ENCODE data around the gene TAAR1.

Gene TAAR1

DNA sequence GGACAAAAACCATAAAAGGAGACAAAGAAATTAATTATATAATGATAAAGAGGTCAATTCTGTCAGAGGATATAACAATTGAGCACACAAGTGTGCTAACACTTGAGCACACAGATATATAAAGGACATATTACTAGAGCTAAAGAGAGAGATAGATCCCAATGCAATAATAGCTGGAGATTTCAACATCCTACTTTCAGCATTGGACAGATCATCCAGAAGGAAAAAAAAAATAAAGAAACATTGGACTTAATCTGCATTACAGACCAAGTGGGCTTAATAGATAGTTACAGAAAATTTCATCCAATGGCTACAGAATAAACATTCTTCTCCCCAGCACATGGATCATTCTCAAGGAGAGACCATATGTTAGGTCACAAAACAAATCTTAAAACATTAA lies 45.0 kb upstream of the TAAR1 start:
- H3K27ac ChIP-seq (ENCODE audit: low read length), result no peak overlapping the region
- no peaks in the 10 kb centered on the region for H4K20me1 ChIP-seq (ENCODE audit: insufficient read depth, low read length)
- H3K27me3 ChIP-seq (ENCODE audit: low read depth, low read length), result no peaks in the 10 kb centered on the region
- H3K4me1 ChIP-seq (ENCODE audit: low read length), result peaks cover 14% of the 10 kb centered on the region
- TF ChIP-seq EZH2phosphoT487 (IDR thresholded peaks at IDR 0.05; ENCODE audit: low read depth), result no peak
- TF ChIP-seq, protein P1, sequence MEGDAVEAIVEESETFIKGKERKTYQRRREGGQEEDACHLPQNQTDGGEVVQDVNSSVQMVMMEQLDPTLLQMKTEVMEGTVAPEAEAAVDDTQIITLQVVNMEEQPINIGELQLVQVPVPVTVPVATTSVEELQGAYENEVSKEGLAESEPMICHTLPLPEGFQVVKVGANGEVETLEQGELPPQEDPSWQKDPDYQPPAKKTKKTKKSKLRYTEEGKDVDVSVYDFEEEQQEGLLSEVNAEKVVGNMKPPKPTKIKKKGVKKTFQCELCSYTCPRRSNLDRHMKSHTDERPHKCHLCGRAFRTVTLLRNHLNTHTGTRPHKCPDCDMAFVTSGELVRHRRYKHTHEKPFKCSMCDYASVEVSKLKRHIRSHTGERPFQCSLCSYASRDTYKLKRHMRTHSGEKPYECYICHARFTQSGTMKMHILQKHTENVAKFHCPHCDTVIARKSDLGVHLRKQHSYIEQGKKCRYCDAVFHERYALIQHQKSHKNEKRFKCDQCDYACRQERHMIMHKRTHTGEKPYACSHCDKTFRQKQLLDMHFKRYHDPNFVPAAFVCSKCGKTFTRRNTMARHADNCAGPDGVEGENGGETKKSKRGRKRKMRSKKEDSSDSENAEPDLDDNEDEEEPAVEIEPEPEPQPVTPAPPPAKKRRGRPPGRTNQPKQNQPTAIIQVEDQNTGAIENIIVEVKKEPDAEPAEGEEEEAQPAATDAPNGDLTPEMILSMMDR (IDR thresholded peaks at IDR 0.05; ENCODE audit: low read depth, low read length), result no peak
- H3K36me3 ChIP-seq (replicated peaks; ENCODE audit: low read depth, low read length), result no peaks in the 10 kb centered on the region
- no peaks in the 10 kb centered on the region for H3K9me3 ChIP-seq (ENCODE audit: insufficient read depth, low read length)
- H3K4me2 ChIP-seq (ENCODE audit: low read length), result no peak overlapping the region
- no peaks in the 10 kb centered on the region for H3K79me2 ChIP-seq (ENCODE audit: low read length)
- H3K4me3 ChIP-seq (ENCODE audit: low read length), result no peak overlapping the region
- no peak overlapping the region for H2AFZ ChIP-seq (ENCODE audit: low read depth, low read length)
- no peak overlapping the region for H3K9ac ChIP-seq (ENCODE audit: low read length)

DNA sequence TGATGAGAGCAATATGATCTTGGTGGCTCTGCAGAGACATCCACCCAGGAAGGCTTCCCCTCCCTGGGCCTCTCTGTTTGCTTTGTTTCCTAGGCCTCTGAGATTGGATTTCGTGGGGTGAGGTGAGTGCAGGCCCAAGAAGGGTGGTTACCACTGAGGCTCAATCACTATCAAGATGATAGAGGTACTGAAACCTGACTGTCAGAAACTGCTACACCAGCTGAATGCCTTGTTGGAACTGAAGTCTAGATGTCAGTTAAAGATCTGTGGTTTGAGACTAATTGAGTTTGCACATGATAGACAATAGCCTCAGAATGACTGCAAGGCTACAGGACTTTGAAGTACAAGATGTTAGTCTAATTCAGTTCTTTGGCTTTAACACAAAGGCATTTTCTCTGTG lies 39.6 kb upstream of the TAAR1 start:
- no peaks in the 10 kb centered on the region for H3K27me3 ChIP-seq (ENCODE audit: low read depth, low read length)
- H3K4me2 ChIP-seq (ENCODE audit: low read length), result no peak overlapping the region
- H3K4me1 ChIP-seq (ENCODE audit: low read length), result peaks cover 10% of the 10 kb centered on the region
- H3K4me3 ChIP-seq (ENCODE audit: low read length), result no peak overlapping the region
- H3K79me2 ChIP-seq (ENCODE audit: low read length), result no peaks in the 10 kb centered on the region
- H3K9ac ChIP-seq (ENCODE audit: low read length), result no peak overlapping the region
- no peak overlapping the region for H2AFZ ChIP-seq (ENCODE audit: low read depth, low read length)
- H3K36me3 ChIP-seq (replicated peaks; ENCODE audit: low read depth, low read length), result peaks cover 6% of the 10 kb centered on the region
- no peaks in the 10 kb centered on the region for H4K20me1 ChIP-seq (ENCODE audit: insufficient read depth, low read length)
- no peak overlapping the region for H3K27ac ChIP-seq (ENCODE audit: low read length)
- TF ChIP-seq EZH2phosphoT487 (IDR thresholded peaks at IDR 0.05; ENCODE audit: low read depth), result no peak
- TF ChIP-seq, protein P1 (IDR thresholded peaks at IDR 0.05; ENCODE audit: low read depth, low read length), result no peak
- peaks cover 7% of the 10 kb centered on the region; the same call in 1 of the 2 replicates for H3K9me3 ChIP-seq (ENCODE audit: insufficient read depth, low read length)

DNA sequence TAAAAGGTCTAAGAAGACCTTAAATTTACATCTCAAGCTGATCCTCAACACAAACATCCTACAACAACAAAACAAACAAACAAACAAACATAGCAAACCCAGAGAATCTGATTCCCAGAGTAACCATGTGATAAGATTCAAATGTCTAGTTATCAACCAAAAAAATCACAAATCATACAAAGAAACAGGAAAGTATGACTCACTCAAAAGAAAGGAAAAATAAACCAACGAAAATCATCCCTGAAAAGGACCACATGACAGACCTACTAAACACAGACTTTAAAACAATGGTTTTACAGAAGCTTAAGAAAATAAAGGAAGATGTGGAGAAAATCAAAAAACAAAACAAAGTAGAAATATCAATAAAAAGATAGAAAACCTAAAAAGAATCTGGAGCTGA lies 36.8 kb upstream of the TAAR1 start:
- no peak for TF ChIP-seq EZH2phosphoT487 (IDR thresholded peaks at IDR 0.05; ENCODE audit: low read depth)
- TF ChIP-seq, protein P1 (IDR thresholded peaks at IDR 0.05; ENCODE audit: low read depth, low read length), result no peak
- Histone ChIP-seq H3K9ac (ENCODE audit: low read length) (no peak overlapping the region), H4K20me1 (ENCODE audit: insufficient read depth, low read length) (no peaks in the 10 kb centered on the region), H3K4me3 (ENCODE audit: low read length) (no peak overlapping the region), H3K36me3 (replicated peaks; ENCODE audit: low read depth, low read length) (peaks cover 6% of the 10 kb centered on the region), H3K27ac (ENCODE audit: low read length) (no peak overlapping the region), H3K9me3 (ENCODE audit: insufficient read depth, low read length) (peaks cover 7% of the 10 kb centered on the region; the same call in 1 of the 2 replicates), H2AFZ (ENCODE audit: low read depth, low read length) (no peak overlapping the region), H3K4me2 (ENCODE audit: low read length) (no peak overlapping the region), H3K4me1 (ENCODE audit: low read length) (peaks cover 10% of the 10 kb centered on the region), H3K27me3 (ENCODE audit: low read depth, low read length) (no peaks in the 10 kb centered on the region), H3K79me2 (ENCODE audit: low read length) (no peaks in the 10 kb centered on the region)

DNA sequence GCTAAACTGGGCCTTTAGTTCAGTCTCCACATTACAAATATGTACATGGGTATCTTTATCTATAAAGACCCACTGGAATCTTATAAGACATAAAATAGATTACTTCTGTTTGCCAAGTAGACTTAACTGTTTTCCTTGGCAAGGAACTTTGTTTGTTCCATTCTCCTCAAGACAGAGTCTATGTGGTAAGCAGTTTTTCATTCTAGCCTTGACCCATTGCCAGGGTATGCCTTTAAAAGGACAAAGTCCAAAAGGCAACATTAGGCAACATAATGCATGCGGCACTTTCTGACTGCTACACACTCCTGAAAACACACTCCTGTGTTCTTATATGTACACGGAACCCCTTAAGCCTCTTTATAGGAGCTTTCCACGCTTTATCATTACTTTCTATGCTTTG lies 34.5 kb upstream of the TAAR1 start:
- Histone ChIP-seq H3K27ac (ENCODE audit: low read length) (no peak overlapping the region), H3K36me3 (replicated peaks; ENCODE audit: low read depth, low read length) (peaks cover 6% of the 10 kb centered on the region), H3K9me3 (ENCODE audit: insufficient read depth, low read length) (peaks cover 7% of the 10 kb centered on the region; the same call in 1 of the 2 replicates), H3K27me3 (ENCODE audit: low read depth, low read length) (no peaks in the 10 kb centered on the region), H3K4me1 (ENCODE audit: low read length) (peaks cover 2% of the 10 kb centered on the region), H3K9ac (ENCODE audit: low read length) (no peak overlapping the region), H4K20me1 (ENCODE audit: insufficient read depth, low read length) (no peaks in the 10 kb centered on the region), H3K4me3 (ENCODE audit: low read length) (no peak overlapping the region), H2AFZ (ENCODE audit: low read depth, low read length) (no peak overlapping the region), H3K79me2 (ENCODE audit: low read length) (no peaks in the 10 kb centered on the region), H3K4me2 (ENCODE audit: low read length) (no peak overlapping the region)
- TF ChIP-seq EZH2phosphoT487 (IDR thresholded peaks at IDR 0.05; ENCODE audit: low read depth), result no peak
- TF ChIP-seq, protein P1 (IDR thresholded peaks at IDR 0.05; ENCODE audit: low read depth, low read length), result no peak
